GM18520 (cell line): ENCODE measurements around the gene AGTR1.

Experiments
- ATAC-seq: cut with Tn5 transposase; IDR thresholded peaks from one replicate; pipeline ENCODE4 v1.9.1; 2021; ENCODE audit not compliant: unreplicated experiment

Gene AGTR1

GRCh38 chr3:148697306-148698189, at the start of gene AGTR1:
AGTR1 (plus strand) TSS chr3:148697903; CDS start chr3:148741036, 43,133 bp downstream.
- no peak for ATAC-seq

- ATAC-seq, result no peak
Observed at GRCh38 chr3:148648685-148649352, 48.9 kb upstream of the AGTR1 start.

DNA sequence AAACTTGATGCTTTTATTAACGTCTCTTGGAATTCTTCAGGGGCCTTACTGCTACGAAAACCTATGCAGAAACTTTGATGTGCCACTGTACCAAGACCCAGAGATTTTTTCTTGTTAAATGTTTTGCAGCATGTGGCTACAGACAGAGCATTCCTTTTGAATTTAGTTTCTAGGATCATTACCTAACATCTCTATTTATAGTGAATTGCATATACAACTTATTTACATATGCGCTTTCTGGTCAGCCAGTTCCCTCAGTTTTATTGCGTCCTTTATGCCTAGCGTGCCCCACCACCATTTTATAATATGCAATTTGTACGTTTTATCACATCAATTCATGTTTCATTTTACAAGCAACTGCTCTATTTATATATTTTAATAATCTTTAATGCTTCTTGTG, 46.2 kb upstream of the AGTR1 start:
- ATAC-seq, result no peak

DNA sequence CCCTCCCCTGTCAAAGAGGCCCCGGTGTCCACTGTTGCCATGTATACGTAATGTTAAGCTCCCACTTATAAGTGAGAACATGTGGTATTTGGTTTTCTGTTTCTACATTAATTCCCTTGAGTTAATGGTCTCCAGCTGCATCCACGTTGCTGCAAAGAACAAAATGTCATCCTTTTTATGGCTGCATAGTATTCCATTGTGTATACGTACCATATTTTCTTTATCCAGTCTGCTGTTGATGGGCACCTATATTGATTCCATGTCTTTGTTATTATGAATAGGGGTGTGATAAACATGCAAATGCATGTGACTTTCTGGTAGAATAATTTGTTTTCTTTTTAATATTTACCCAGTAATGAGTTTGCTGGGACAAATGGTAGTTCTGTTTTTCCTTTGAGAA, 43.3 kb upstream of the AGTR1 start:
- no peak for ATAC-seq

DNA sequence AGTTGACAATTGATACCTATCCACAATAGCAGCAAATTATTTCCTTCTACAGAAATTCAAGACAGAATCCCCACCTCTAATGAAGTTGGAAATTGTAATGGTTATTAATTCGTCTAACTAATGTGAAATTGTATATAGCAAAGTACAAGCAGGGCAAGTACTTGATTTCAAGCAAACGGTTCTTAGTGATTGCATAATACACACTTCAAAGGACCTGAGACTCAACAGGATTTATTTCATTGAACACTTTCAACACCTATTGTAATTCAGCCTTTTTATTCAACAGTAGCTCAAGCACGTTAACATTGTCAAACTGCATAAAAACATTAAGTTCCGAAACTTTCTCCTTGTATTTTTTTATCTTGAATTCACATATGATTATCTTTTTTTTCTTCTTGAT, 40.2 kb upstream of the AGTR1 start:
- ATAC-seq, result no peak

GRCh38 chr3:148659512-148659911, 38.2 kb upstream of the AGTR1 start:
- no peak for ATAC-seq

DNA sequence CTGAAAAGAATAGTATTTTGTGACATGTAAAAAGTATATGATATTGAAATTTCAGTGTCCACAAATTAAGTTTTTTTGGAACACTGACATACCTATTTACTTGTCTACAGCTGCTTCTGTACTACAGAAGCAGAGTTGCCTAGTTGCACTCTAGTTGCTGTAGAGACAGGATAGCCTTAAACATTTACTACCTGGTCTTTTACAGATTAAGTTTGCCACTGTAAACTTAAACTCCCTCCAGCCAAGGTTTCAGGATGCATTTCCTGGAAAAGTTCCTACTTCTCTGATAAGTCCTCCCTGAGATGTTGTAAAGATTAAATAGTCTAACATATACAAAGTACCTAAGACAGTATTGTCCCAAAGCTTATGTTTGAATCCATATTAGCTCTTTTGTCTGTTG, 17.4 kb upstream of the AGTR1 start:
- ATAC-seq, result no peak

DNA sequence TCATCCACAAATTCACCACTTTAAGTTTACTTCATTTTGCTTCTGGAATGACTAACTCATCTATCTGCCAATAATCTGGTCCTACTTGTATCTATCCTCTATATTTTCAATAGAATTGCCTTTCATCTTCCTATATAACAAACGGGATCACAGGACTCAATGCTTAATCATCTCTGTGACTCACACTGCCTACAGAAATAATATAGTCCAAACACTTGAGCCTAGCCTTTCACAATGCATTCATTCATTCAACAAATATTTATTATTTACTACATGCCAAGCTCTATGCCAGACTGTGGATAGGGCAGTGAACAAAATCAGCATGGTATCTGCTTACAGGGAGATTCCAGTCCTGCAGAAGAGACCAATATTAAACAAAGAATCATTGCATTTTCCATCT, 16.6 kb upstream of the AGTR1 start:
- no peak for ATAC-seq

DNA sequence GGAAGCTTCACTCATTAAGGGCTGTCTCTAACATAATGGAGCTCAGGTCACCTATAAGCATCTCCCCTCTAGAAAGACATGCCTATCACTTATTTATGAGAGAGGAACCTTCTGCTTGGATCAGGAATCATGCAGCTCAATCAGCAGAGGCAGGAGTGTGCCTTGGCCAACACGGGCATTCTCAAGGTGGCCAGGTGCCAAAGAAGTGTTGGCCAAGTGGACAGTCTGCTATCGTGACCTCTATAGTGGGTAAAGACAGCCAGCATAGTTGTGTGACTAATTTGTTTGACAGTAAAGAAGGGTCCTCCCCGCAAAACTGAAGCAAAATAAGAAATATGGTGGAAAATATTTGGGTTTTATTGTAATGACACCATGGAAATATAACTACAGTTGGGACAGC, 14.7 kb upstream of the AGTR1 start:
- ATAC-seq, result no peak

GRCh38 chr3:148694116-148694515, 3.6 kb upstream of the AGTR1 start:
- ATAC-seq, result no peak

DNA sequence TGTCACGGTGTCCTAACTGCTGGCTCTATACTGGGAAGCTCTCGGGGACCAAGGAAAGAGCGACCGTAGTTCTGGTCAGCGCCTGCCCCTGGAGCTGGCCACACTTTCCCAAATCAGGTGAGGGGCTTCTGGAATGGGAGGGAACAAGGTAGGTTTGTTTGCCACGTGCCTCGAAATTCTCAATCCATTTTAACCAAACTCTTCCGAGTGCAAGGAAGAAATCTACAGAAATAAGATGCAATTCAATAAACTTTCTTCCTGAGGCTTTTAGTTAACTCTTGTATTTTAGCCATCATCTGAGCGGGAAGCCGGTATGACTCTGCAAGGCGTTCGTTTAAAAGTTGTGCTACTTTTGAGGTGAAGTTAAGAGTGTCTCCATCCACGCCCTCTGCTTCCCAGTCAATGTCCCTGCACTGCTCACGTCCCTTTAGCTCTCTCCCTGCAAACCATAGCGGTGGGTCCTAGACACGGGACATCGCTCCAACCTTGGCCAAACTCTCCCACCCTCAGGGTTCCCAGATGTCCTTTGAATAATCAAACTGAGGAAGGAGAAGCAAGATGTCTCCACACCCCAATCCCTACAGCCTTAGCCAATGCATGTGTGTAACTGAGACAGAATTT, 597 bp downstream of the AGTR1 start:
- ATAC-seq, result no peak

DNA sequence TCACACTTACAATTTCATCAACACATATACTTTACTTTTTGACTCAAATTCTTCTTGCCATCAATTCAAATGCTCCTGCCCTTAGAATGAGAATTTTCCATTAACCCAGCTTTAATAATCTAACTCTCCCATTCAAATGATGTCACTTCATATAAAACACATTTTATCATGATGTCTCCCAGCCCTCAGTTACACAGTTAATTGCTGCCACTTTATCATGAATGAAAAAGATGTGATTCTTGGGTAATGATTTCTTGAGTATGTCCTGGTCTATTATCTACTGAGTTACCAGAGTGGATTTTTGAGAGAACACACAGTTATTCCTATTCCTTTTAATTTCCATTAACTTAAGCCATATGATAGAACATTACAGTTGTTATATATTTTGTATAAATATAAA, 7.6 kb downstream of the AGTR1 start:
- ATAC-seq, result no peak

DNA sequence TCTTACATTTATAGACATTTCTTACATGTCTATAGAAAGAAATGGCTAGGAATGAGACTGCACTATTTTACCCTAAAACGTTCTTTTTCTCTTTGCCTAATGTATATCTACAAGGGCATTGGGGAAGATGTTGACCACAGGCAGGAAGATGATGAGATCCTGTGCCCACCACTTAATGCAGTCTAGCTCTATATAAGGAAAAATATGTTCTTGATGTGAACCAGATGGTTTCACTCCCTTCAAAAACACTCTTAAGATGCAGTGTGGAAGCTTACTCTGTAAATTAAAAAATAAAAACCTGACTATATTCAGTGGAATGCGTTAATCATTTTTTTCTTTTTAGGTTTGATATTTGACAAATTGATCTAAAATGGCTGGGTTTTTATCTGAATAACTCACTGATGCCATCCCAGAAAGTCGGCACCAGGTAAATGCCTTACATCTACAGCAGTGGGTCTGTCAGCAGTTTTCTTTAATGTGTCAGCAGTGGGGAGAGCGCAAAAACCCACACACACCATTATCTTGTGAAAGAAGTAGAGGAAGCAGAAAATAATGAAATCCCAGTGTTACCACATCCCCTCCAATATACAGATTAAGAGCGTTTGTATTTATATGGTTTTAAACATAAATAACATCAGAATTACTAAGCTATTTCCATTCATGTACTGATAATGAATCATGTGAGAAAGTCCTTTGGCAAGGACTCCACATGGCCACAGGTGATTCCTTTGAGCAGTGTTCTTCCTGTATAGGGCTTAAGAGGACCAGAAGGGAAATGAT, 10.1 kb downstream of the AGTR1 start:
- ATAC-seq, result no peak

DNA sequence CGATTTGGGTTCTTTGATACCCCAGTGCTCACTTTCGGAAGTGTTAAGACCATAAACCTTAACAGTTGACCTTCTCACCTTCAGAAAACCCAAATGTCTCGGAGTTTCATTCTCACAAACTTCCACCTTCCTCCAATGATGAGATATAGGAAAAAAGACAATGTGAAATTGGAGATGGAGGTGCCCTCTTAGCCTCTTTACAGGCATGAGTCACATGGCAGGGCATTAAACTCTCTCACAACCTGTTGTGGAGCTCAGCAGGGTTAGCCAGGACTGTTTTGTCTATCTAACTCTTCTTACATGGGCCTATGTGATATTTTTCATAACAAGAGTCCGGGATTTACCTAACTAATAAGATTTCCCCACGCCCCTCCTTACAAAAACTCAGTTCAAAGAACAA, 10.7 kb downstream of the AGTR1 start:
- no peak for ATAC-seq

DNA sequence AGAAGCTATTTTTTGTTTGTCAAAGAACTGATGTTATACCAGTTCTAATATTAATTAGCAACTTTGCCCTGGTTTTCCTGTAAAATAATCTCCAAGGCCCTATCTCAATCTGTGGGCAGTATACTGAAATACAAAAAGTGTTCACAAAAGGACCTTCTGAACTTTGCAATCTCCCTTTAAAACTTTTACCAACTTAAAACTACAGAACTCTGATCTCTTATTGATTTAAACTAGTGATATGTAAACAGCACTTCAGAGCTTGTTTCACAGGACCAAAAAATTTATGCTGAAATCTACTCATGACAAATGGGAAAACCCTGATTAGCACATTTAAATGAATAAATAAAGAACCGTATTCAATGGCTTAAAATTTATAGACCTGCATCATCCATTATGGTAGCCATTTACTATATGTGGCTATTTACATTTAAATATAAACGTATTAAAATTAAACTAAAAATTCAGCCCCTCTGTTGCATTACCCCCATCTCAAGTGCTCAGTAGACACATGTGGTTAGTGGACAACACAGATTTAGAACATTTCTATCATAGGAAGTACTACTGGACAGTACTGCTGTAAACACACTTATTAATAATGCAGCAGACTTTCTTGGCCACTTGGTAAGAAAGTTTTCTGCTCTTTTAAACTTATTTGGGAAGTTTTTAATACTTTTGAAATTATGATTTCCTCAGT, 12.0 kb downstream of the AGTR1 start:
- no peak for ATAC-seq

GRCh38 chr3:148710665-148711064, 13.0 kb downstream of the AGTR1 start:
- ATAC-seq, result no peak

- no peak for ATAC-seq
Observed at GRCh38 chr3:148711981-148712666, 14.4 kb downstream of the AGTR1 start.

DNA sequence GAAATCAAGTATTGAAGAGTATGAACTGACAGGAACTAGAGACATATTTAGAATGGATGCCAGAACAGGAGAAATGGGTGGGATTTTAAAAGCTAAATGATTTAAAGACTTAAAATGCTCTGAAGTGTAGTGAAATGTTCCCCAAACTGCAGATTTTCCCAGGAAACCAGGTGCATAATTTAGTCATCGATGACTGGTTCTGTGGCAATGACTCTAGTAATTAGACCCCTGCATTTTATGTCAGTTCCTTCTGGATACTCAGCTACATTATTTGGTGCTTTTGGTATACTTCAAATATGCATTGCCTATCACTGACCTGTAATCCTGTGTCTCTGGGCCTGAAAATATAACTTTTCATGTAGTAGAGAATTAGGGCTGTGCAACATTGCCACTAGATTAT, 16.8 kb downstream of the AGTR1 start:
- ATAC-seq, result no peak

- ATAC-seq, result no peak
Observed at GRCh38 chr3:148716657-148717056, 19.0 kb downstream of the AGTR1 start.
